H1 (cell line): ENCODE results near the gene PLTP.

Experiments used
- BACH1 ChIP-seq: IDR thresholded peaks from 2 replicates; pipeline ENCODE4 v1.6.1; 2012; ENCODE audit warnings: low read length, improper control_type of control experiment
- CTBP2 ChIP-seq: IDR thresholded peaks from 2 replicates; pipeline ENCODE4 v1.7.0; 2011; ENCODE audit warnings: borderline replicate concordance, mild to moderate bottlenecking, moderate library complexity, mixed read lengths, low read length; ENCODE audit not compliant: insufficient read depth, insufficient read length
- EZH2 ChIP-seq: fragments of 200-600 bp; sonication (generic); IDR thresholded peaks from 2 replicates; pipeline ENCODE4 v1.7.1; 2012; ENCODE audit warnings: low read depth, mild to moderate bottlenecking, moderate library complexity, low read length, inconsistent platforms; ENCODE audit not compliant: severe bottlenecking
- HDAC6 ChIP-seq: IDR thresholded peaks from one replicate; pipeline ENCODE4 v1.7.1; 2012; ENCODE audit warnings: low read depth, mild to moderate bottlenecking, inconsistent platforms, low read length, moderate library complexity
- JUN ChIP-seq: IDR thresholded peaks from 2 replicates; pipeline ENCODE4 v1.6.1; 2011; ENCODE audit warnings: low read depth, mild to moderate bottlenecking, improper control_type of control experiment, low read length
- JUND ChIP-seq: IDR thresholded peaks from 2 replicates; pipeline ENCODE4 v1.6.1; 2011; ENCODE audit warnings: mild to moderate bottlenecking, improper control_type of control experiment, low read length
- POLR2A ChIP-seq, 2 experiments: IDR thresholded peaks; 1 replicate in 1 of 2; 2 replicates in 1 of 2; pipeline ENCODE4 v1.6.1; 2011; ENCODE audit warnings: low read depth in 2 of 2, low read length in 2 of 2, mild to moderate bottlenecking in 2 of 2; ENCODE audit errors: control extremely low read depth in 1 of 2
- RAD21 ChIP-seq, 2 experiments: IDR thresholded peaks in 1 of 2; conservative IDR thresholded peaks in 1 of 2; 2 replicates each; pipeline ENCODE4 v1.6.1; 2011; ENCODE audit warnings: low read depth in 2 of 2, low read length in 2 of 2, improper control_type of control experiment in 1 of 2, inconsistent platforms in 1 of 2, mild to moderate bottlenecking in 1 of 2, moderate library complexity in 1 of 2
- TF ChIP-seq, protein P1 (sequence below), 3 experiments: IDR thresholded peaks; 1 replicate in 2 of 3; 2 replicates in 1 of 3; pipeline versions ENCODE4 v1.5.1 to v1.6.1; 2011; ENCODE audit warnings: low read length in 3 of 3, mild to moderate bottlenecking in 3 of 3, inconsistent platforms in 2 of 3, low read depth in 1 of 3, moderate library complexity in 1 of 3; ENCODE audit not compliant: insufficient read depth in 1 of 3; ENCODE audit errors: control extremely low read depth in 1 of 3

DNA sequence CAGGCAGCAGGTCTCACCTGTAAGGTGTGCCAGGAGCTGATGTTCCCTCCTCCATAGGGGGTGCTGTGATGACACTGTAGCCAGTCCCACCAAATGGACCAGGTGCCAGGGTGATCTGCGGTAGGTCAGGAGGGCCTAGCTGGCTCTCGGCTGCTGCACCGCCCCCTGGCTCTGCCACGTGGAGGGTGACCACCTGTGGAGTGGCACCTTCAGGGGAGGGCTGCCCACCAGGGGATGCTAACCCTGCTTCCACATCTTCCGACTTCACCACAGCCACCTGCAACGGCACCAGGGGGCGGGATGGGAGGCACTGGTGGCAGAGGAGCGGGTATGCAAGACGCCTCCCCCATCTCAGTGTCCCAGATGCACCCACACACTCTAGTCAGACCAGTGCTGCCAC, 41.7 kb upstream of the PLTP start:
- TF ChIP-seq BACH1 (no peak), EZH2 (no peak), POLR2A (IDR thresholded peaks at IDR 0.05; ENCODE audit: control extremely low read depth in 1 of 2, low read depth in 2 of 2, low read length in 2 of 2) (no peak), HDAC6 (no peak), RAD21 (IDR thresholded peaks at IDR 0.05 in 1 of 2, conservative IDR thresholded peaks at IDR 0.05 in 1 of 2; ENCODE audit: low read depth in 2 of 2, low read length in 2 of 2) (no peak), JUN (no peak), JUND (no peak), CTBP2 (no peak)
- TF ChIP-seq, protein P1, sequence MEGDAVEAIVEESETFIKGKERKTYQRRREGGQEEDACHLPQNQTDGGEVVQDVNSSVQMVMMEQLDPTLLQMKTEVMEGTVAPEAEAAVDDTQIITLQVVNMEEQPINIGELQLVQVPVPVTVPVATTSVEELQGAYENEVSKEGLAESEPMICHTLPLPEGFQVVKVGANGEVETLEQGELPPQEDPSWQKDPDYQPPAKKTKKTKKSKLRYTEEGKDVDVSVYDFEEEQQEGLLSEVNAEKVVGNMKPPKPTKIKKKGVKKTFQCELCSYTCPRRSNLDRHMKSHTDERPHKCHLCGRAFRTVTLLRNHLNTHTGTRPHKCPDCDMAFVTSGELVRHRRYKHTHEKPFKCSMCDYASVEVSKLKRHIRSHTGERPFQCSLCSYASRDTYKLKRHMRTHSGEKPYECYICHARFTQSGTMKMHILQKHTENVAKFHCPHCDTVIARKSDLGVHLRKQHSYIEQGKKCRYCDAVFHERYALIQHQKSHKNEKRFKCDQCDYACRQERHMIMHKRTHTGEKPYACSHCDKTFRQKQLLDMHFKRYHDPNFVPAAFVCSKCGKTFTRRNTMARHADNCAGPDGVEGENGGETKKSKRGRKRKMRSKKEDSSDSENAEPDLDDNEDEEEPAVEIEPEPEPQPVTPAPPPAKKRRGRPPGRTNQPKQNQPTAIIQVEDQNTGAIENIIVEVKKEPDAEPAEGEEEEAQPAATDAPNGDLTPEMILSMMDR (IDR thresholded peaks at IDR 0.05; ENCODE audit: control extremely low read depth in 1 of 3, insufficient read depth in 1 of 3, low read depth in 1 of 3, low read length in 3 of 3), result 0 out of 4 replicates have a peak, but pooled peaks of 1 of the 3 experiments have one; percentile 4
